Melanocyte of skin (primary cell): ENCODE results near the gene EPB41L2. TPM values are rescaled to one million over a fixed set of nuclear protein-coding genes. Genes with fewer than 3 reads are reported as not detected.

ENCODE experiments used
- total RNA-seq, 2 donors: library from RNA; depleted of rRNA; stranded (reverse); fragments of >200 nt; gene quantifications; 2 replicates each; pipeline ENCODE4 v1.2.3, GENCODE V29; 2012

The EPB41L2 gene
- total RNA-seq = 10 to 100 TPM; 24.8 to 33.0 TPM

DNA sequence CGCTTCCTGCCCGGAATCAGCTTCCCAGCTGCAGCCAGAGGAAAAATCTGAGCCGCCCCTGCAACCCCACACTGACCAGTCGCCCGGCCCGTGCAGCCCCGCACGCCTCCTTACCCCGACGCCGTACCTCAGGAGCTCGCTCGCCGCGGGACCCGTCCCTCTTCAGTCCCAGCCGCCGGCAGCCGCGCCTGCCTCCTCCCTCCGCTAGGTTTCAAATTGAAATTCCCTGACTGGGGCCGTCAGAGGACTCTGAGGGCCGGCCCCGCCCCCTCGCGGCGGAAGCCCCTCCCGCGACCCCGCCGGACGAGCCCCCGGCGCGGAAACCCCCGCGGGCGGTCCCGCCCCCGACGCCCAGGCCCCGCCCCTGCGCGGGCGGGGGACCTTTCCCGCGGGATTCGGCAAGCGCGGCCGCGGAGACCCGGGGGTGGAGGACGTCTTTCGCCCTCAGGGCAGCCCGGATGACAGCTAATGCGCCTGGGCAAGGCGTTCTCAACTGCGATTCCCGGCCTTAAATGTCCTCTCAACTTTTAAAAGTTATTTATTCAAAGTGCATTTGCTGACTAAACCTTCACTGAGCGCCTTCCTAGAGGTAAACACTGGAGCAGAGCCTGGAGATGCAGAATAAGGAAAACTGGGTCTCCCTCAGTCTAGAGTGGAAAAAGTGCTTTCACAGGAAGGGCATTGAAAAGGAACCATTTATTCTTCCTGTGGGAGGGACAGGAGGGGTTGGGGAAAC is at the start of gene EPB41L2:
Gene EPB41L2, minus strand, starts transcription at position 218 of the 736 bp plus-strand sequence. CDS start 106,760 bp downstream, outside the sequence.

DNA sequence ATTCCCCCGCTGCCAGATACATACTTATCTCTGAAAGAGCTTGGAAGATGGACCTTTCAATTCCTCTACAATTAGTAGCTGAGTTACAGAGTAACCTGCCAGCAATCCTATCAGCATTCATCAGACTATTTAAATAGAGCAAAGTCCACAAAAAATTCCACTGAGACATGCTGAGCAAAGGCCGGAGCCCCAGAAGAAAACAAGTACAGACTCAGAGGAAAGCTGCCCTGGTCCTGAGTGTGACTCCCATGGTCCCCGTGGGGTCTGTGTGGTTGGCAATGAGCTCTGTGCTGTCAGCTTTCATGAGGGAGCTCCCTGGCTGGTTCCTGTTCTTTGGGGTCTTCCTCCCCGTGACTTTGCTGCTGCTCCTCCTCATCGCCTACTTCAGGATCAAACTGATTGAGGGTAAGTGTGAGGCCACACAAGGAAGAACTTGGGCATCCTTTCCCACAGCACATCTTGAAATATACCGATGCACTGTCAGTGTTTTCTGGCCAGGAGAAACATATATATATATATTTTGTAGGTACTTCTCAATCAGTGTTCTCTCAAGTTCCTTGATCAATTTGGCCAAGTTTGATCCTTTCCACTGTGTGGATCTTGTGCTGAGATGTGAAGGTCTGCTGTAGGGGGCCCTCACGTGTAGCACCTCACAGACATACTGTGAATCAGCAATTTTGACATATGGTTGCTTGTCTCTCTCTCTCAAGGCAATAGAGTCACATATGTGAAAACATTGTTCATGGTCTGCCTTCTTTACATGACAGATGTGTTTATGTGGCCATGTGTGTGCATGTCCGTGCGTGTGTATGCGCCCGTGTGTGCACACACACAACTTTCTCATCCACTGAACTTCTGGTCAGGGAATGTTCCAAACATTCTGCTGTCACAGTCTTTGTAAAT is 235.5 kb downstream of the EPB41L2 start, which contains the start of gene SMLR1:
Gene SMLR1, plus strand, starts transcription at position 160 of the 903 bp plus-strand sequence. Its CDS starts 8 bp downstream, at position 168.

Other genes starting within 250 kb of the EPB41L2 start
- gene SMLR1, start 235.8 kb downstream of the EPB41L2 start, total RNA-seq = not detected
- gene AKAP7, start 72.2 kb upstream of the EPB41L2 start, total RNA-seq = 10 to 100 TPM in 1 of 2 donors, 1 to 10 TPM in 1; 7.6 to 10.3 TPM